Osteocyte (in vitro differentiated cells): ENCODE measurements around the gene HNRNPR. TPM values are rescaled to one million over a fixed set of nuclear protein-coding genes. Genes with fewer than 3 reads are reported as not detected.
"Not testable (repeated sequence)": the region's sequence is repeated elsewhere in the genome, so short reads cannot be mapped to it uniquely, and the experiment has no call there.

ENCODE experiments used
- DNase-seq: peaks from one replicate; pipeline ENCODE4 v3.0.0; 2021; ENCODE audit warnings: mixed read lengths; ENCODE audit not compliant: unreplicated experiment; ENCODE audit errors: extremely low spot score
- H3K27ac Mint-ChIP-seq: one replicate; pipeline ENCODE4 v1.8.0; 2021; ENCODE audit warnings: mild to moderate bottlenecking, mixed read lengths; ENCODE audit not compliant: unreplicated experiment
- H3K27me3 Mint-ChIP-seq: one replicate; pipeline ENCODE4 v1.8.0; 2021; ENCODE audit warnings: mixed read lengths; ENCODE audit not compliant: unreplicated experiment
- H3K36me3 Mint-ChIP-seq: one replicate; pipeline ENCODE4 v1.8.0; 2021; ENCODE audit warnings: mixed read lengths; ENCODE audit not compliant: unreplicated experiment
- H3K4me1 Mint-ChIP-seq: one replicate; pipeline ENCODE4 v1.8.0; 2021; ENCODE audit warnings: mixed read lengths; ENCODE audit not compliant: unreplicated experiment
- H3K4me3 Mint-ChIP-seq: one replicate; pipeline ENCODE4 v1.8.0; 2021; ENCODE audit warnings: mild to moderate bottlenecking, moderate library complexity, mixed read lengths; ENCODE audit not compliant: unreplicated experiment
- H3K9me3 Mint-ChIP-seq: one replicate; pipeline ENCODE4 v1.8.0; 2021; ENCODE audit warnings: mixed read lengths; ENCODE audit not compliant: unreplicated experiment
- total RNA-seq: library from RNA; stranded (reverse); gene quantifications from 2 replicates; pipeline ENCODE4 v1.2.1, GENCODE V29; 2021
- TF ChIP-seq, protein P1 (sequence below): fragments of 200-600 bp; sonication (generic); IDR thresholded peaks from 2 replicates; pipeline ENCODE4 v1.5.0; 2021; ENCODE audit warnings: antibody characterized with exemption, mild to moderate bottlenecking, moderate library complexity

The HNRNPR gene
- total RNA-seq, 1 donor from 2014 or later, result 140 TPM

GRCh38 chr1:23274134-23274505 lies 70.0 kb downstream of the HNRNPR start:
- Mint-ChIP-seq H3K27me3 (no peaks in the 10 kb centered on the region), H3K36me3 (peaks cover 5% of the 10 kb centered on the region), H3K27ac (peak overlapping the region; percentile 88), H3K4me3 (no peak overlapping the region), H3K4me1 (peaks cover 26% of the 10 kb centered on the region), H3K9me3 (no peaks in the 10 kb centered on the region)
- DNase-seq, result peak; percentile 44
- TF ChIP-seq, protein P1, sequence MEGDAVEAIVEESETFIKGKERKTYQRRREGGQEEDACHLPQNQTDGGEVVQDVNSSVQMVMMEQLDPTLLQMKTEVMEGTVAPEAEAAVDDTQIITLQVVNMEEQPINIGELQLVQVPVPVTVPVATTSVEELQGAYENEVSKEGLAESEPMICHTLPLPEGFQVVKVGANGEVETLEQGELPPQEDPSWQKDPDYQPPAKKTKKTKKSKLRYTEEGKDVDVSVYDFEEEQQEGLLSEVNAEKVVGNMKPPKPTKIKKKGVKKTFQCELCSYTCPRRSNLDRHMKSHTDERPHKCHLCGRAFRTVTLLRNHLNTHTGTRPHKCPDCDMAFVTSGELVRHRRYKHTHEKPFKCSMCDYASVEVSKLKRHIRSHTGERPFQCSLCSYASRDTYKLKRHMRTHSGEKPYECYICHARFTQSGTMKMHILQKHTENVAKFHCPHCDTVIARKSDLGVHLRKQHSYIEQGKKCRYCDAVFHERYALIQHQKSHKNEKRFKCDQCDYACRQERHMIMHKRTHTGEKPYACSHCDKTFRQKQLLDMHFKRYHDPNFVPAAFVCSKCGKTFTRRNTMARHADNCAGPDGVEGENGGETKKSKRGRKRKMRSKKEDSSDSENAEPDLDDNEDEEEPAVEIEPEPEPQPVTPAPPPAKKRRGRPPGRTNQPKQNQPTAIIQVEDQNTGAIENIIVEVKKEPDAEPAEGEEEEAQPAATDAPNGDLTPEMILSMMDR, result no peak

GRCh38 chr1:23273450-23274133 lies 70.5 kb downstream of the HNRNPR start:
- TF ChIP-seq, protein P1, result no peak
- no peak overlapping the region for H3K4me3 Mint-ChIP-seq
- H3K4me1 Mint-ChIP-seq, result peaks cover 26% of the 10 kb centered on the region
- peak overlapping the region; percentile 88 for H3K27ac Mint-ChIP-seq
- H3K36me3 Mint-ChIP-seq, result no peaks in the 10 kb centered on the region
- H3K27me3 Mint-ChIP-seq, result no peaks in the 10 kb centered on the region
- no peaks in the 10 kb centered on the region for H3K9me3 Mint-ChIP-seq
- DNase-seq, result peak; percentile 74

DNA sequence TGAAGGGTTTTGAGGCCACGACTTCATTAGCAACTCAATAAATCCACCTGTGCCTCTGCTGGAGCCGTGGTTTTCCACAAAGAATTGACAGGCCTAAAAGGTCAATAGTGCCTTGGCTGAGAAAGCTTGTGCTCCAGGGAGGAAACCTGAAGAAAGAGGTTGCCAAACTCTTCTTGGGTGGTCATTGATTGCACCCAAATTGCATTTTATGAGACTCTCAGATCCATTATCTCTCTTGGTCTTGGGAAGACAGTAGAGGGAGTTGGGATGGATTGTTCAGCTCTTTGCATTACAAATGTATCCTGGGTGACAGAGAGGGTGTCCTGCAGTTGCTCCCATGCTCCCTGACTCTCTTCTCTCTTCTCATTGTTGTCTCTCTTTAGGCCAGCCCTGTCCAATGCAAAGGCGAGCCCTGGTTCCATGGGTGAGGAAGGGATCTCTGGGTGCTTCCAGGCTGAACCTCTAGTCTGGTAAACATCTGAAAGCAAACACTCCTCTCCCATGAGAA lies 80.7 kb downstream of the HNRNPR start:
- H3K27me3 Mint-ChIP-seq, result no peaks in the 10 kb centered on the region
- no peaks in the 10 kb centered on the region for H3K9me3 Mint-ChIP-seq
- TF ChIP-seq, protein P1, result no peak
- no peak overlapping the region for H3K27ac Mint-ChIP-seq
- peak; percentile 11 for DNase-seq
- no peak overlapping the region for H3K4me3 Mint-ChIP-seq
- H3K4me1 Mint-ChIP-seq, result no peaks in the 10 kb centered on the region
- no peaks in the 10 kb centered on the region for H3K36me3 Mint-ChIP-seq

GRCh38 chr1:23258082-23258481 lies 86.0 kb downstream of the HNRNPR start:
- not testable (repeated sequence) for H3K4me1 Mint-ChIP-seq, H3K27ac Mint-ChIP-seq, H3K9me3 Mint-ChIP-seq, H3K4me3 Mint-ChIP-seq, H3K27me3 Mint-ChIP-seq, DNase-seq, H3K36me3 Mint-ChIP-seq

DNA sequence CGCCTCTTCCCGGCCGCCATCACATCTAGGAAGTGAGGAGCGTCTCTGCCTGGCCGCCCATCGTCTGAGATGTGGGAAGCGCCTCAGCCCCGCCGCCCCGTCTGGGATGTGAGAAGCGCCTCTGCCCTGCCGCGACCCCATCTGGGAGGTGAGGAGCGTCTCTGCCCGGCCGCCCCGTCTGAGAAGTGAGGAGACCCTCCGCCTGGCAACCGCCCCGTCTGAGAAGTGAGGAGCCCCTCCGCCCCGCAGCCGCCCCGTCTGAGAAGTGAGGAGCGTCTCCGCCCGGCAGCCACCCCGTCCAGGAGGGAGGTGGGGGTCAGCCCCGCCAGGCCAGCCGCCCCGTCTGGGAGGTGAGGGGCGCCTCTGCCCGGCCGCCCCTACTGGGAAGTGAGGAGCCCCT lies 86.7 kb downstream of the HNRNPR start:
- H3K9me3 Mint-ChIP-seq, H3K4me3 Mint-ChIP-seq, H3K27me3 Mint-ChIP-seq, H3K4me1 Mint-ChIP-seq, DNase-seq, H3K27ac Mint-ChIP-seq, H3K36me3 Mint-ChIP-seq: not testable (repeated sequence)

Other genes with a start within 250 kb of the HNRNPR start
- gene LUZP1, start 175.4 kb downstream of the HNRNPR start, total RNA-seq, result 47.4 and 47.6 TPM in 2 replicates
- 1.2 and 1.6 TPM in 2 replicates for gene HTR1D, start 126.8 kb downstream of the HNRNPR start, total RNA-seq
- gene ZNF436, start 25.6 kb upstream of the HNRNPR start, total RNA-seq, result 17.4 and 18.4 TPM in 2 replicates
- gene TCEA3, start 80.5 kb upstream of the HNRNPR start, total RNA-seq, result 4.0 and 4.6 TPM in 2 replicates
- gene ASAP3, start 139.9 kb upstream of the HNRNPR start, total RNA-seq, result 24.9 and 31.1 TPM in 2 replicates
- gene E2F2, start 186.9 kb upstream of the HNRNPR start, total RNA-seq, result 1.3 TPM in 2 replicates
- 73.5 and 86.9 TPM in 2 replicates for gene ID3, start 215.2 kb upstream of the HNRNPR start, total RNA-seq